Fibroblast of the aortic adventitia (primary cell): ENCODE results near the gene SNX33. TPM values are rescaled to one million over a fixed set of nuclear protein-coding genes. Genes with fewer than 3 reads are reported as not detected.
A peak's percentile ranks its signal among the peaks of the same experiment; 100 is the strongest.

Source experiments
- DNase-seq: peaks from one replicate; pipeline ENCODE4 v3.0.0-alpha.2; 2010; ENCODE audit warnings: low read depth
- H3K4me3 ChIP-seq: 2 replicates; pipeline ENCODE4 v1.5.1; 2011; ENCODE audit warnings: low read depth, mild to moderate bottlenecking, control low read depth, low read length, moderate library complexity
- total RNA-seq: library from RNA; depleted of rRNA; stranded (reverse); fragments of >200 nt; gene quantifications from 2 replicates; pipeline ENCODE4 v1.2.3, GENCODE V29; 2012; ENCODE audit warnings: low replicate concordance
- TF ChIP-seq, protein P1 (sequence below): IDR thresholded peaks from 2 replicates; pipeline ENCODE4 v1.5.1; 2011; ENCODE audit warnings: mild to moderate bottlenecking, low read length, control low read depth, inconsistent platforms; ENCODE audit not compliant: insufficient read depth

SNX33 gene
- total RNA-seq, 1 donor: 27.8 TPM

DNA sequence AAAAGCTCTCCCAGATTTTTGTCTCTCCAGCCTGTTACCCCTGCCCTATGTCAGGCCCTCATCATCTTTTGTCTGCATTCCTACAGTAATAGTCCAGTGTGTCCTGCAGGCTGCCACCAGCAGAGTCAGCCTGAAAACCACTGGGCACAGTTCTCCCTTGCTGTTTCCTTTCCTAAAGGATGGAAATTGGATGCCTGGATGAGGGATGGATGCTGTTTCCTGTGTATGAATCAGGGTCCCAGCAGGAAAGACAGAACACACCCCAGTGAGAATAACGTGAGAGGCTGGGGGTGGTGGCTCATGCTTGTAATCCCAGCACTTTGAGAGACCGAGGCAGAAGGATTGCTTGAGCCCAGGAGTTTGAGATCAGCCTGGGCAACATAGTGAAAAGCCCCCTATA lies 3.3 kb upstream of the SNX33 start:
- no peak for DNase-seq
- TF ChIP-seq, protein P1, sequence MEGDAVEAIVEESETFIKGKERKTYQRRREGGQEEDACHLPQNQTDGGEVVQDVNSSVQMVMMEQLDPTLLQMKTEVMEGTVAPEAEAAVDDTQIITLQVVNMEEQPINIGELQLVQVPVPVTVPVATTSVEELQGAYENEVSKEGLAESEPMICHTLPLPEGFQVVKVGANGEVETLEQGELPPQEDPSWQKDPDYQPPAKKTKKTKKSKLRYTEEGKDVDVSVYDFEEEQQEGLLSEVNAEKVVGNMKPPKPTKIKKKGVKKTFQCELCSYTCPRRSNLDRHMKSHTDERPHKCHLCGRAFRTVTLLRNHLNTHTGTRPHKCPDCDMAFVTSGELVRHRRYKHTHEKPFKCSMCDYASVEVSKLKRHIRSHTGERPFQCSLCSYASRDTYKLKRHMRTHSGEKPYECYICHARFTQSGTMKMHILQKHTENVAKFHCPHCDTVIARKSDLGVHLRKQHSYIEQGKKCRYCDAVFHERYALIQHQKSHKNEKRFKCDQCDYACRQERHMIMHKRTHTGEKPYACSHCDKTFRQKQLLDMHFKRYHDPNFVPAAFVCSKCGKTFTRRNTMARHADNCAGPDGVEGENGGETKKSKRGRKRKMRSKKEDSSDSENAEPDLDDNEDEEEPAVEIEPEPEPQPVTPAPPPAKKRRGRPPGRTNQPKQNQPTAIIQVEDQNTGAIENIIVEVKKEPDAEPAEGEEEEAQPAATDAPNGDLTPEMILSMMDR: no peak
- no peak overlapping the region for H3K4me3 ChIP-seq

DNA sequence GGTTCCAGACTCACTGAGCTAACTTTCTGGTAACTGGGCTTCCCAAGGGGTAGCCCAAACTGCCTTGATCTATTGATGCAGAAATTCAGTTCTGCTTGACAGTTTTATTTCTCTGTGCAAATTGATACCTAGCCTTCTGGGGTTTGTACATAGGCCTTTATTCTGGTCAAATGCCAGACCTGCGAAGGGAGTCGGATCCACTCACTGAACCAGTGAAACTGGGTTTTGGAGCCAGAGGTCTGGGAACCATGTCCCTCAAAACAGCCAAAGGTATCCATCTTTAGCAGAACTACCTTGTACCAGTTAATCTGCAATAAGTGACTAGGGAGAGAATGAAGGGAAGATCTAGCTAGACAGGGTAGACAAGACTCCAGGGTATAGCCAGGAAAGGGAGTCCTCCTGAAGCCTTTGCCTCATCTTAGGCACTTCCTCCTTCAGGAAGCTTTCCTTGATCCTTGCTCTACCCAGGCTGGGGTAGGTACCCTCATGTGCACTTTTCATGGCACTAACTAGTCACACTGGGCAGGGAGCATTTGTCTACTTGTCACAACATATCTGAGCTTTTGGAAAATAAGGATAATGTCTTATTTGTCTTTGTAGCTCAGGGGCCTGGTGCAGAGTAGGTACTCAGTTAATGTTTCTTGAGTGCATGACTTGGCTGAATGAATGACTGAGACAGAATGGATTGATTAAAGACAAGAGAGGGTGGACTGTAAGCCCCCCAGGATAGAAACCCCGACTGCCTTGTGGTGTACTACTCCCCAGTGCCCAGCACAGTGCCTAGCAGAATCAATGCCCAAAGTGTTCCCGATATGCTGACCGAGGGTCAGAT lies 1.4 kb upstream of the SNX33 start:
- H3K4me3 ChIP-seq: peak overlapping the region; percentile 86
- TF ChIP-seq, protein P1: no peak
- DNase-seq: no peak

GRCh38 chr15:75646944-75647364 lies 758 bp upstream of the SNX33 start:
- TF ChIP-seq, protein P1: no peak
- peak overlapping the region; percentile 86 for H3K4me3 ChIP-seq
- DNase-seq: no peak

DNA sequence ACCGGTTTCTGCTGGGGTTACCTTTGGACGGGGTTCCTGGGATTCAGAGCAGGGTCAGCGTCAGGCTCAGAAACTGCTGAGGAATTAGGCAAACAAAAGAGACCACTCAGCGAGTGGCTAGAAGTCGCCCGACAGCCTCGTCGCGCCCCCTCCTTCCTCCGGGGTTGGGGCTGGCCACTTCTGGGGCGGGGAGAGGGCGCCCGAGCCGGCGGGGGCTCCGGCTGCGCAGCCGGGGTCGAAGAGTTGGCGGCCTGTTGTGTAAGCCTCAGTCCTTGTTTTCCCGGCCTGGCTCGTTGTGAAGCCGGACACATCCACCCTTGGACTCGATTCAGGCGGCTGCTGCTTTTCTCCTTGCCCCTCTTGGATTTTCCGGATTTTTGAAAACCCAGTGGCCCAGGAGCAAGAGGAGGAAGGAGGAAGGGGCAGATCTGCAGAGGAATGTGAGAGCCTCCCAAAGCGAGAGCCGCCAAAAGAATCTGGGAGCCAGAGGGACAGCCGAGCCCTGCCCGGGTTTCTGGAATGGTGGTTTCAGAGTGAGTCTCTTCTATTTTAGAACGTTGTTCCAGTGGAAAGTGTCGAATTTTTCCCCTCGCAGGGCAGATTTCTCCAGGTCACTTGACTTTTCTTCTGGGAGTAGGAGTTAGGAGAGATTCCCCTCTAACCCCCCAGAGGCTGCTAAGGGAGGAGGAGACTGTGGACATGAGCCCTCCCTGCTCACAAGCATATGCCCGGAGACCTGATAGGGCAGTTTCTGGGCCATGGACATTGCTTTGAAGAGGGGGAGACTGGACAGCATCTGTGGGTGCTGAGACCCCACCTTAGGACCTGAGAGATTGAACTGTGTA lies 666 bp downstream of the SNX33 start:
- peak; percentile 61 for DNase-seq
- TF ChIP-seq, protein P1: no peak
- peak overlapping the region; percentile 86 for H3K4me3 ChIP-seq

DNA sequence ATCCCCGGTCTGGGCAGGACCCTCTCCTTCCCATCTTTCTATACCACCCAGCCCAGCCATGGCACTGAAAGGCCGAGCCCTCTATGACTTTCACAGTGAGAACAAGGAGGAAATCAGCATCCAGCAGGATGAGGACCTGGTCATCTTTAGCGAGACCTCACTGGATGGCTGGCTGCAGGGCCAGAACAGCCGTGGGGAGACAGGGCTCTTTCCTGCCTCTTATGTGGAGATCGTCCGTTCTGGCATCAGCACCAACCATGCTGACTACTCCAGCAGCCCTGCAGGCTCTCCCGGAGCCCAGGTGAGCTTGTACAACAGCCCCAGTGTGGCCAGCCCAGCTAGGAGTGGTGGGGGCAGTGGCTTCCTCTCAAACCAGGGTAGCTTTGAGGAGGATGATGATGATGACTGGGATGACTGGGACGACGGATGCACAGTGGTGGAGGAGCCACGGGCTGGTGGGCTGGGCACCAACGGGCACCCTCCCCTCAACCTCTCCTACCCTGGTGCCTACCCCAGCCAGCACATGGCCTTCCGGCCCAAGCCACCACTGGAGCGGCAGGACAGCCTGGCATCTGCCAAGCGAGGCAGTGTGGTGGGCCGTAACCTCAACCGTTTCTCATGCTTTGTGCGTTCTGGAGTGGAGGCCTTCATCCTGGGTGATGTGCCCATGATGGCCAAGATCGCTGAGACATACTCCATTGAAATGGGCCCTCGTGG lies 1.5 kb downstream of the SNX33 start:
- DNase-seq: no peak
- TF ChIP-seq, protein P1: no peak
- H3K4me3 ChIP-seq: peak overlapping the region; percentile 86

GRCh38 chr15:75649848-75650247 lies 2.1 kb downstream of the SNX33 start:
- TF ChIP-seq, protein P1: no peak
- DNase-seq: no peak
- H3K4me3 ChIP-seq: peak overlapping the region; percentile 86
